Measurements from ENCODE around the gene CRISP1. TPM values are rescaled to one million over a fixed set of nuclear protein-coding genes. Genes with fewer than 3 reads are reported as not detected.

CRISP1 gene
- total RNA-seq, 2 donors from 2014 or later, result not detected

Other genes starting within 250 kb of the CRISP1 start
- under 1 TPM; 0.60 to 0.97 TPM for gene RHAG, start 229.7 kb downstream of the CRISP1 start, total RNA-seq
- not detected for gene CRISP2, start 153.0 kb downstream of the CRISP1 start, total RNA-seq
- not detected for gene CRISP3, start 122.1 kb downstream of the CRISP1 start, total RNA-seq
- not detected for gene PGK2, start 79.2 kb downstream of the CRISP1 start, total RNA-seq
- gene DEFB114, start 97.6 kb upstream of the CRISP1 start, total RNA-seq, result not detected
- not detected for gene DEFB113, start 103.1 kb upstream of the CRISP1 start, total RNA-seq
- not detected for gene DEFB110, start 155.5 kb upstream of the CRISP1 start, total RNA-seq
- not detected for gene DEFB112, start 183.4 kb upstream of the CRISP1 start, total RNA-seq

Data from left cardiac atrium (tissue), 2 donors.